ENCODE measurements around the gene TNFRSF19. TPM values are rescaled to one million over a fixed set of nuclear protein-coding genes. Genes with fewer than 3 reads are reported as not detected.

The TNFRSF19 gene
- total RNA-seq, 2 experiments from 2014 or later = not detected

- DNase-seq (ENCODE audit: low spot score) = no peak
- Histone ChIP-seq H3K4me2 (ENCODE audit: low read length) (no peak overlapping the region), H3K4me3 (ENCODE audit: low read depth, low read length, poor library complexity, severe bottlenecking) (no peak overlapping the region), H3K79me2 (ENCODE audit: insufficient read depth, low read depth, low read length) (no peaks in the 10 kb centered on the region), H4K20me1 (ENCODE audit: insufficient read depth, low read length) (no peaks in the 10 kb centered on the region), H3K4me1 (ENCODE audit: insufficient read depth, low read length, poor library complexity, severe bottlenecking) (no peaks in the 10 kb centered on the region), H3K27ac (ENCODE audit: low read depth, low read length, poor library complexity, severe bottlenecking) (no peak overlapping the region), H3K9me2 (ENCODE audit: insufficient read depth, low read length) (no peaks in the 10 kb centered on the region), H3K36me3 (ENCODE audit: insufficient read depth, low read length) (no peaks in the 10 kb centered on the region), H3K9me3 (ENCODE audit: low read length) (no peaks in the 10 kb centered on the region), H2AFZ (ENCODE audit: low read length) (no peak overlapping the region)
- BruUV-seq (replicated peaks) = no TSS peak
- ChIA-PET CTCF (ENCODE audit: unreplicated experiment) (no interaction called here), POLR2A (no interaction called here)
- intact Hi-C loops (cut with micrococcal nuclease; ENCODE audit: unreplicated experiment) = no loop called here
- TF ChIP-seq EZH2phosphoT487 (IDR thresholded peaks at IDR 0.05; ENCODE audit: borderline replicate concordance, low read depth, low read length) (no peak), CTCF (conservative IDR thresholded peaks at IDR 0.05; ENCODE audit: low read length) (no peak)
These were observed 17.6 kb upstream of the TNFRSF19 start for GRCh38 chr13:23552661-23553060.

- DNase-seq (ENCODE audit: low spot score) = no peak
- TF ChIP-seq EZH2phosphoT487 (IDR thresholded peaks at IDR 0.05; ENCODE audit: borderline replicate concordance, low read depth, low read length) (no peak), CTCF (conservative IDR thresholded peaks at IDR 0.05; ENCODE audit: low read length) (no peak)
- POLR2A ChIA-PET = no interaction called here
- H3K79me2 ChIP-seq (ENCODE audit: insufficient read depth, low read depth, low read length) = no peaks in the 10 kb centered on the region
- H3K4me1 ChIP-seq (ENCODE audit: insufficient read depth, low read length, poor library complexity, severe bottlenecking) = no peaks in the 10 kb centered on the region
- CTCF ChIA-PET (ENCODE audit: unreplicated experiment) = no interaction called here
- no peak overlapping the region for H3K4me2 ChIP-seq (ENCODE audit: low read length)
- no peak overlapping the region for H3K4me3 ChIP-seq (ENCODE audit: low read depth, low read length, poor library complexity, severe bottlenecking)
- no peak overlapping the region for H3K27ac ChIP-seq (ENCODE audit: low read depth, low read length, poor library complexity, severe bottlenecking)
- intact Hi-C loops (cut with micrococcal nuclease; ENCODE audit: unreplicated experiment) = no loop called here
- BruUV-seq (replicated peaks) = no TSS peak
- no peaks in the 10 kb centered on the region for H3K9me2 ChIP-seq (ENCODE audit: insufficient read depth, low read length)
- H3K9me3 ChIP-seq (ENCODE audit: low read length) = no peaks in the 10 kb centered on the region
- H4K20me1 ChIP-seq (ENCODE audit: insufficient read depth, low read length) = no peaks in the 10 kb centered on the region
- H2AFZ ChIP-seq (ENCODE audit: low read length) = no peak overlapping the region
- H3K36me3 ChIP-seq (ENCODE audit: insufficient read depth, low read length) = no peaks in the 10 kb centered on the region
These were observed 16.2 kb upstream of the TNFRSF19 start for GRCh38 chr13:23554000-23554399.

- no peaks in the 10 kb centered on the region for H3K9me3 ChIP-seq (ENCODE audit: low read length)
- BruUV-seq (replicated peaks) = no TSS peak
- no peaks in the 10 kb centered on the region for H4K20me1 ChIP-seq (ENCODE audit: insufficient read depth, low read length)
- no peaks in the 10 kb centered on the region for H3K9me2 ChIP-seq (ENCODE audit: insufficient read depth, low read length)
- H3K36me3 ChIP-seq (ENCODE audit: insufficient read depth, low read length) = no peaks in the 10 kb centered on the region
- no peak overlapping the region for H2AFZ ChIP-seq (ENCODE audit: low read length)
- H3K27ac ChIP-seq (ENCODE audit: low read depth, low read length, poor library complexity, severe bottlenecking) = no peak overlapping the region
- no peaks in the 10 kb centered on the region for H3K79me2 ChIP-seq (ENCODE audit: insufficient read depth, low read depth, low read length)
- ChIA-PET POLR2A (no interaction called here), CTCF (ENCODE audit: unreplicated experiment) (no interaction called here)
- intact Hi-C loops (cut with micrococcal nuclease; ENCODE audit: unreplicated experiment) = no loop called here
- DNase-seq (ENCODE audit: low spot score) = no peak
- H3K4me2 ChIP-seq (ENCODE audit: low read length) = no peak overlapping the region
- no peaks in the 10 kb centered on the region for H3K4me1 ChIP-seq (ENCODE audit: insufficient read depth, low read length, poor library complexity, severe bottlenecking)
- TF ChIP-seq CTCF (conservative IDR thresholded peaks at IDR 0.05; ENCODE audit: low read length) (no peak), EZH2phosphoT487 (IDR thresholded peaks at IDR 0.05; ENCODE audit: borderline replicate concordance, low read depth, low read length) (no peak)
- no peak overlapping the region for H3K4me3 ChIP-seq (ENCODE audit: low read depth, low read length, poor library complexity, severe bottlenecking)
These were observed 13.2 kb upstream of the TNFRSF19 start for GRCh38 chr13:23557043-23557442.

All from OCI-LY7 (cell line).